Activated naive CD4-positive, alpha-beta T cell treated with anti-CD3 and anti-CD28 coated beads for 36 hours (primary cell): ENCODE data around the gene ADAP1. TPM values are rescaled to one million over a fixed set of nuclear protein-coding genes. Genes with fewer than 3 reads are reported as not detected.

Experiments
- CTCF ChIA-PET: fragments of 350-600 bp; sonication (Branson Sonifier 250); formaldehyde crosslinking; loops from one replicate; lab custom pipeline; 2021; ENCODE audit warnings: antibody characterized with exemption; lab: Charles Lee
- DNase-seq: peaks from one replicate; pipeline ENCODE4 v3.0.0-alpha.2; 2020
- H3K27ac Mint-ChIP-seq: one replicate; pipeline ENCODE4 v1.8.0; 2021; ENCODE audit warnings: mild to moderate bottlenecking, mixed read lengths
- H3K27me3 Mint-ChIP-seq: one replicate; pipeline ENCODE4 v1.8.0; 2021; ENCODE audit warnings: low read depth, mixed read lengths
- H3K36me3 Mint-ChIP-seq: one replicate; pipeline ENCODE4 v1.8.0; 2021; ENCODE audit warnings: low read depth, mixed read lengths
- H3K4me1 Mint-ChIP-seq: one replicate; pipeline ENCODE4 v1.8.0; 2021; ENCODE audit warnings: low read depth, mixed read lengths
- H3K4me3 Mint-ChIP-seq: one replicate; pipeline ENCODE4 v1.8.0; 2021; ENCODE audit warnings: mild to moderate bottlenecking, moderate library complexity, mixed read lengths
- H3K9me3 Mint-ChIP-seq: one replicate; pipeline ENCODE4 v1.8.0; 2021; ENCODE audit warnings: mixed read lengths
- intact Hi-C: fragments of 100-400 bp; cut with micrococcal nuclease; formaldehyde crosslinking; loops from one replicate; pipeline ENCODE4 v1.15.1; 2023
- total RNA-seq, 2 experiments: library from RNA; stranded (reverse); gene quantifications; one replicate each; pipeline ENCODE4 v1.2.3, GENCODE V29; 2021

The ADAP1 gene
- total RNA-seq, 2 experiments from 2014 or later: 8.0 to 9.9 TPM

- no peaks in the 10 kb centered on the region for H3K27me3 Mint-ChIP-seq
- peaks cover 1% of the 10 kb centered on the region for H3K36me3 Mint-ChIP-seq
- CTCF ChIA-PET: interaction anchor here (0.6 to 1.4 kb wide), 3 partner anchors 10 to 21 kb away, joined by 3 read pairs; no protein-coding TSS in a partner anchor
- intact Hi-C loops: loop anchor here (10.0 kb wide), 1 partner anchor 164 kb away; no protein-coding TSS in a partner anchor
- no peak overlapping the region for H3K27ac Mint-ChIP-seq
- no peaks in the 10 kb centered on the region for H3K9me3 Mint-ChIP-seq
- H3K4me1 Mint-ChIP-seq: no peaks in the 10 kb centered on the region
- H3K4me3 Mint-ChIP-seq: no peak overlapping the region
- DNase-seq: no peak
These were observed 54.0 kb downstream of the ADAP1 start for GRCh38 chr7:900331-901040.

- H3K9me3 Mint-ChIP-seq: no peaks in the 10 kb centered on the region
- H3K27me3 Mint-ChIP-seq: no peaks in the 10 kb centered on the region
- intact Hi-C loops: loop anchor here (10.0 kb wide), 1 partner anchor 165 kb away; no protein-coding TSS in a partner anchor
- no peak overlapping the region for H3K27ac Mint-ChIP-seq
- DNase-seq: no peak
- H3K4me3 Mint-ChIP-seq: no peak overlapping the region
- peaks cover 4% of the 10 kb centered on the region for H3K36me3 Mint-ChIP-seq
- H3K4me1 Mint-ChIP-seq: no peaks in the 10 kb centered on the region
- CTCF ChIA-PET: interaction anchor here (0.6 to 1.1 kb wide), 2 partner anchors 17 to 20 kb away, joined by 3 read pairs; no protein-coding TSS in a partner anchor
These were observed 54.7 kb downstream of the ADAP1 start for GRCh38 chr7:899806-900205.

GRCh38 chr7:898855-899681 lies 55.4 kb downstream of the ADAP1 start:
- CTCF ChIA-PET: no interaction called here
- intact Hi-C loops: no loop called here
- H3K36me3 Mint-ChIP-seq: peaks cover 8% of the 10 kb centered on the region
- no peaks in the 10 kb centered on the region for H3K27me3 Mint-ChIP-seq
- H3K27ac Mint-ChIP-seq: no peak overlapping the region
- H3K9me3 Mint-ChIP-seq: no peaks in the 10 kb centered on the region
- no peak for DNase-seq
- no peaks in the 10 kb centered on the region for H3K4me1 Mint-ChIP-seq
- H3K4me3 Mint-ChIP-seq: no peak overlapping the region

GRCh38 chr7:898460-898854 lies 56.0 kb downstream of the ADAP1 start:
- H3K4me3 Mint-ChIP-seq: no peak overlapping the region
- peaks cover 9% of the 10 kb centered on the region for H3K36me3 Mint-ChIP-seq
- intact Hi-C loops: no loop called here
- no peak overlapping the region for H3K27ac Mint-ChIP-seq
- no peaks in the 10 kb centered on the region for H3K27me3 Mint-ChIP-seq
- CTCF ChIA-PET: no interaction called here
- H3K4me1 Mint-ChIP-seq: no peaks in the 10 kb centered on the region
- H3K9me3 Mint-ChIP-seq: no peaks in the 10 kb centered on the region
- no peak for DNase-seq

- intact Hi-C loops: no loop called here
- Mint-ChIP-seq H3K4me3 (no peak overlapping the region), H3K27ac (no peak overlapping the region), H3K27me3 (no peaks in the 10 kb centered on the region), H3K9me3 (no peaks in the 10 kb centered on the region), H3K4me1 (no peaks in the 10 kb centered on the region), H3K36me3 (peaks cover 14% of the 10 kb centered on the region)
- DNase-seq: no peak
- CTCF ChIA-PET: no interaction called here
These were observed 56.6 kb downstream of the ADAP1 start for GRCh38 chr7:897771-898376.

GRCh38 chr7:897086-897485 lies 57.4 kb downstream of the ADAP1 start:
- Mint-ChIP-seq H3K4me3 (no peak overlapping the region), H3K27me3 (no peaks in the 10 kb centered on the region), H3K9me3 (no peaks in the 10 kb centered on the region), H3K36me3 (peaks cover 19% of the 10 kb centered on the region), H3K27ac (no peak overlapping the region), H3K4me1 (no peaks in the 10 kb centered on the region)
- CTCF ChIA-PET: no interaction called here
- no peak for DNase-seq
- intact Hi-C loops: no loop called here

- Mint-ChIP-seq H3K36me3 (peaks cover 19% of the 10 kb centered on the region), H3K4me3 (no peak overlapping the region), H3K4me1 (no peaks in the 10 kb centered on the region), H3K9me3 (no peaks in the 10 kb centered on the region), H3K27me3 (no peaks in the 10 kb centered on the region), H3K27ac (no peak overlapping the region)
- CTCF ChIA-PET: no interaction called here
- no peak for DNase-seq
- intact Hi-C loops: no loop called here
These were observed 58.0 kb downstream of the ADAP1 start for GRCh38 chr7:896346-897075.

- H3K4me3 Mint-ChIP-seq: no peak overlapping the region
- CTCF ChIA-PET: no interaction called here
- H3K9me3 Mint-ChIP-seq: no peaks in the 10 kb centered on the region
- H3K27me3 Mint-ChIP-seq: no peaks in the 10 kb centered on the region
- intact Hi-C loops: no loop called here
- no peak for DNase-seq
- peaks cover 19% of the 10 kb centered on the region for H3K36me3 Mint-ChIP-seq
- no peak overlapping the region for H3K27ac Mint-ChIP-seq
- H3K4me1 Mint-ChIP-seq: no peaks in the 10 kb centered on the region
These were observed 58.9 kb downstream of the ADAP1 start for GRCh38 chr7:895451-896052.

GRCh38 chr7:894927-895450 lies 59.5 kb downstream of the ADAP1 start:
- no peak for DNase-seq
- CTCF ChIA-PET: no interaction called here
- H3K9me3 Mint-ChIP-seq: no peaks in the 10 kb centered on the region
- H3K36me3 Mint-ChIP-seq: peaks cover 19% of the 10 kb centered on the region
- no peaks in the 10 kb centered on the region for H3K4me1 Mint-ChIP-seq
- no peak overlapping the region for H3K27ac Mint-ChIP-seq
- intact Hi-C loops: no loop called here
- no peaks in the 10 kb centered on the region for H3K27me3 Mint-ChIP-seq
- H3K4me3 Mint-ChIP-seq: no peak overlapping the region

- intact Hi-C loops: no loop called here
- DNase-seq: no peak
- no peaks in the 10 kb centered on the region for H3K9me3 Mint-ChIP-seq
- H3K36me3 Mint-ChIP-seq: peaks cover 19% of the 10 kb centered on the region
- H3K4me1 Mint-ChIP-seq: no peaks in the 10 kb centered on the region
- no peaks in the 10 kb centered on the region for H3K27me3 Mint-ChIP-seq
- H3K4me3 Mint-ChIP-seq: no peak overlapping the region
- CTCF ChIA-PET: no interaction called here
- no peak overlapping the region for H3K27ac Mint-ChIP-seq
These were observed 60.2 kb downstream of the ADAP1 start for GRCh38 chr7:894164-894867.

GRCh38 chr7:893686-894085 lies 60.8 kb downstream of the ADAP1 start:
- intact Hi-C loops: no loop called here
- no peak overlapping the region for H3K4me3 Mint-ChIP-seq
- CTCF ChIA-PET: no interaction called here
- no peak overlapping the region for H3K27ac Mint-ChIP-seq
- H3K36me3 Mint-ChIP-seq: peaks cover 22% of the 10 kb centered on the region
- no peaks in the 10 kb centered on the region for H3K4me1 Mint-ChIP-seq
- no peak for DNase-seq
- no peaks in the 10 kb centered on the region for H3K27me3 Mint-ChIP-seq
- H3K9me3 Mint-ChIP-seq: no peaks in the 10 kb centered on the region
